Caco-2 (cell line): ENCODE results near the gene SERPINH1. TPM values are rescaled to one million over a fixed set of nuclear protein-coding genes. Genes with fewer than 3 reads are reported as not detected.

ENCODE experiments used
- BruUV-seq: library from RNA; stranded (reverse); fragments of 400-500 nt; replicated peaks from 2 replicates; lab custom pipeline; 2021; lab: Mats Ljungman, UMichigan
- CTCF ChIA-PET: fragments of 300-600 bp; sonication (Branson Sonifier 250); formaldehyde crosslinking; loops from one replicate; lab custom pipeline; 2022; ENCODE audit warnings: antibody characterized with exemption; lab: Charles Lee
- POLR2A ChIA-PET: fragments of 300-600 bp; sonication (Branson Sonifier 250); formaldehyde crosslinking; loops from one replicate; lab custom pipeline; 2022; ENCODE audit warnings: antibody characterized with exemption; lab: Charles Lee
- DNase-seq, 2 experiments: peaks; one replicate each; pipeline versions ENCODE4 v3.0.0 to v3.0.0-alpha.2; 2020 to 2022
- H3K27me3 ChIP-seq: replicated peaks from 2 replicates; pipeline ENCODE4 v1.6.0; 2011; ENCODE audit warnings: low read length; ENCODE audit not compliant: control insufficient read depth, insufficient read depth
- H3K36me3 ChIP-seq: 2 replicates; pipeline ENCODE4 v1.5.1; 2011; ENCODE audit warnings: low read length; ENCODE audit not compliant: control insufficient read depth, insufficient read depth
- H3K4me1 ChIP-seq: fragments of 250-450 bp; sonication (Bioruptor Pico); 2 replicates; pipeline ENCODE4 v1.5.1; 2020; ENCODE audit warnings: mild to moderate bottlenecking
- H3K4me3 ChIP-seq: 2 replicates; pipeline ENCODE4 v1.5.1; 2011; ENCODE audit warnings: low read depth, mild to moderate bottlenecking, control low read depth, low read length
- H3K9me3 ChIP-seq: fragments of 250-450 bp; sonication (Bioruptor Pico); 2 replicates; pipeline ENCODE4 v1.5.1; 2020; ENCODE audit warnings: mild to moderate bottlenecking, moderate library complexity
- H3K27ac Mint-ChIP-seq: one replicate; pipeline ENCODE4 v1.8.0; 2022; ENCODE audit warnings: mixed read lengths; ENCODE audit not compliant: unreplicated experiment
- H3K27me3 Mint-ChIP-seq: one replicate; pipeline ENCODE4 v1.8.0; 2022; ENCODE audit warnings: mixed read lengths; ENCODE audit not compliant: insufficient read depth, unreplicated experiment
- H3K36me3 Mint-ChIP-seq: one replicate; pipeline ENCODE4 v1.8.0; 2022; ENCODE audit warnings: mild to moderate bottlenecking, mixed read lengths; ENCODE audit not compliant: insufficient read depth, unreplicated experiment
- H3K4me1 Mint-ChIP-seq: one replicate; pipeline ENCODE4 v1.8.0; 2022; ENCODE audit warnings: low read depth, mixed read lengths; ENCODE audit not compliant: unreplicated experiment
- H3K4me3 Mint-ChIP-seq: one replicate; pipeline ENCODE4 v1.8.0; 2022; ENCODE audit warnings: mild to moderate bottlenecking, moderate library complexity, mixed read lengths; ENCODE audit not compliant: unreplicated experiment
- H3K9me3 Mint-ChIP-seq: one replicate; pipeline ENCODE4 v1.8.0; 2022; ENCODE audit warnings: mixed read lengths; ENCODE audit not compliant: unreplicated experiment
- CTCF ChIP-seq, 2 experiments: fragments of 200-600 bp in 1 of 2; IDR thresholded peaks; 1 replicate in 1 of 2; 2 replicates in 1 of 2; pipeline versions ENCODE4 v1.5.1 to v1.8.0; 2011 to 2022; ENCODE audit warnings: antibody characterized with exemption in 1 of 2, control low read depth in 1 of 2, inconsistent platforms in 1 of 2, low read depth in 1 of 2, low read length in 1 of 2, mild to moderate bottlenecking in 1 of 2, moderate library complexity in 1 of 2; ENCODE audit not compliant: insufficient read depth in 1 of 2, severe bottlenecking in 1 of 2, unreplicated experiment in 1 of 2
- intact Hi-C: fragments of 100-400 bp; cut with micrococcal nuclease; formaldehyde crosslinking; loops from one replicate; pipeline ENCODE4 v1.10.0; 2022; ENCODE audit not compliant: unreplicated experiment
- total RNA-seq: library from RNA; stranded (reverse); gene quantifications from 2 replicates; pipeline ENCODE4 v1.2.3, GENCODE V29; 2022

Gene SERPINH1
- total RNA-seq, 1 experiment from 2014 or later = 481 TPM

DNA sequence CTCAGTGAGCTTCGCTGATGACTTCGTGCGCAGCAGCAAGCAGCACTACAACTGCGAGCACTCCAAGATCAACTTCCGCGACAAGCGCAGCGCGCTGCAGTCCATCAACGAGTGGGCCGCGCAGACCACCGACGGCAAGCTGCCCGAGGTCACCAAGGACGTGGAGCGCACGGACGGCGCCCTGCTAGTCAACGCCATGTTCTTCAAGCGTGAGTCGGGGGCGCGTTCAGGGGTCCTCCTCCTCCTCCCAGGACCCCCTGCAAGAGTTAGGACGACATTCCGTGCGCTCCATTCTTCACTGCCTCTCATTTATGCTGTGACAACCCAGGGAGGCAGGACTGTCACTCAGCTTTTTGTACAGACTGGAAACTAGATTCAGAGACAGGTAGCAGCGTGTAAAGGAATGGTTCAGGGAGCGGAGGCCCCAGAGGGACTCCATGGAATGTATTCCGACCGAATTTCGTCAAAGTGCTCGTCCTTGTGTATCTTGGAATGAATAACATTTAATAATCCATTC lies 4.8 kb downstream of the SERPINH1 start:
- intact Hi-C loops = no loop called here
- no peak for DNase-seq
- H3K36me3 Mint-ChIP-seq = peaks cover 91% of the 10 kb centered on the region
- peaks cover 18% of the 10 kb centered on the region for H3K4me1 Mint-ChIP-seq
- H3K4me3 Mint-ChIP-seq = no peak overlapping the region
- peaks cover 16% of the 10 kb centered on the region for H3K36me3 ChIP-seq
- TF ChIP-seq CTCF (IDR thresholded peaks at IDR 0.05; ENCODE audit: insufficient read depth in 1 of 2, low read depth in 1 of 2, low read length in 1 of 2, severe bottlenecking in 1 of 2, unreplicated experiment in 1 of 2) = no peak
- ChIA-PET CTCF (no interaction called here), POLR2A (no interaction called here)
- H3K27ac Mint-ChIP-seq = no peak overlapping the region
- H3K9me3 ChIP-seq = no peaks in the 10 kb centered on the region
- H3K27me3 Mint-ChIP-seq = no peaks in the 10 kb centered on the region
- BruUV-seq = no TSS peak
- no peaks in the 10 kb centered on the region for H3K9me3 Mint-ChIP-seq
- H3K4me3 ChIP-seq = no peak overlapping the region
- H3K4me1 ChIP-seq = peaks cover 28% of the 10 kb centered on the region
- no peaks in the 10 kb centered on the region for H3K27me3 ChIP-seq

GRCh38 chr11:75567971-75568370 lies 5.9 kb downstream of the SERPINH1 start:
- H3K4me3 Mint-ChIP-seq = no peak overlapping the region
- no peak overlapping the region for H3K4me3 ChIP-seq
- H3K36me3 ChIP-seq = peaks cover 20% of the 10 kb centered on the region
- no peak for TF ChIP-seq CTCF (IDR thresholded peaks at IDR 0.05; ENCODE audit: insufficient read depth in 1 of 2, low read depth in 1 of 2, low read length in 1 of 2, severe bottlenecking in 1 of 2, unreplicated experiment in 1 of 2)
- no peak overlapping the region for H3K27ac Mint-ChIP-seq
- DNase-seq = no peak
- no TSS peak for BruUV-seq
- peaks cover 91% of the 10 kb centered on the region for H3K36me3 Mint-ChIP-seq
- H3K27me3 ChIP-seq = no peaks in the 10 kb centered on the region
- ChIA-PET CTCF (no interaction called here), POLR2A (no interaction called here)
- no peaks in the 10 kb centered on the region for H3K9me3 ChIP-seq
- H3K4me1 Mint-ChIP-seq = peaks cover 18% of the 10 kb centered on the region
- peaks cover 28% of the 10 kb centered on the region for H3K4me1 ChIP-seq
- H3K9me3 Mint-ChIP-seq = no peaks in the 10 kb centered on the region
- H3K27me3 Mint-ChIP-seq = no peaks in the 10 kb centered on the region
- intact Hi-C loops = no loop called here

- Mint-ChIP-seq H3K4me3 (no peak overlapping the region), H3K4me1 (peaks cover 14% of the 10 kb centered on the region), H3K27me3 (no peaks in the 10 kb centered on the region), H3K9me3 (no peaks in the 10 kb centered on the region), H3K36me3 (peaks cover 92% of the 10 kb centered on the region), H3K27ac (no peak overlapping the region)
- POLR2A ChIA-PET = no interaction called here
- no peaks in the 10 kb centered on the region for H3K9me3 ChIP-seq
- BruUV-seq = no TSS peak
- peaks cover 19% of the 10 kb centered on the region for H3K36me3 ChIP-seq
- no peak for TF ChIP-seq CTCF (IDR thresholded peaks at IDR 0.05; ENCODE audit: insufficient read depth in 1 of 2, low read depth in 1 of 2, low read length in 1 of 2, severe bottlenecking in 1 of 2, unreplicated experiment in 1 of 2)
- H3K4me1 ChIP-seq = peaks cover 24% of the 10 kb centered on the region
- no peak for DNase-seq
- no peaks in the 10 kb centered on the region for H3K27me3 ChIP-seq
- intact Hi-C loops = no loop called here
- CTCF ChIA-PET = no interaction called here
- no peak overlapping the region for H3K4me3 ChIP-seq
Observed at GRCh38 chr11:75568616-75569219, 6.7 kb downstream of the SERPINH1 start.
